ENCODE results near the gene SUPT4H1.

Gene SUPT4H1

DNA sequence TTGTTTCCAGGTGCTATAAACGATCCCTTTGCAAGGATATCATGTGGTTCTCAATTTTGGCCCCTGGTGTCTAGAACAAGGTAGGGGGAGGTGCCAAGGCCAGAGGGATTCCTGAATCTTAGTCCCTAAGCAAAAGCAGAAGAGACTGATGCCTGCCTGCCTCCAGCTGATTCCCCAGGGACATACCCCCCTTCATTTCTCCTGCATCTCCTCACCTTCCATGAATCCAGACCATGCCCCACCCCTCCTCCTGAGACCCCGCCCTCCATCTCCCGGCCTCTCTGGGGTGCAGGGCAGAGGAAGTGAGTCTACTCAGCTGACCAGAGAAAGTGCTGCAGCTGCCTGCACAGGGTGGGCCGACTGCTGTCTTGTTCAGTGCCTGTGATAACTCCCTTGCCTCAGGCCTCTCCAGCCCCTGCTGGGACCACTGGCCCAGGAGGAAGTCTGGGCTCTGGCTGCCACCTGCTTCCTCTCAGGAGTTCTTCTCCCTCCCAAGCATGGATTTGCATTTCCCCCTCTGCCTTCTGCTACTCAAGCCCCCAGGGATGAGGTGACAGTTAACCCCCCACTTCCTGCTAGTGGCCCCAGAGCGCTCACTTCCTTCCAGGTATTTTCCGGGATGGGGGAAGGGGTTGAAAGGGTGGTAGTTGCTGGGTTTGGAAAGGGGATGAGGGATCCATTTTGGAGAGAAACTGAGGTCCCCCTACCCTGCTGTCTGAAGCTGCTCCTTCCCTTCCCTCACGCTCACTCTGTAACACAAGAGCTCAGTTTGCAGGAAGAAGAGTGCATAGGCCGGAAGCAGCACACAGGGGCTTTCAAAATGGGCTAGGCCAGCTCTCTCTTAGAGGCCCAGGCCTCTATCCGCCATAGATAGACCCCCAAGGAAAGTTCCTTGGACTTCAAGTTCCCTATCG lies 12.9 kb downstream of the SUPT4H1 start:
- no peak for DNase-seq

DNA sequence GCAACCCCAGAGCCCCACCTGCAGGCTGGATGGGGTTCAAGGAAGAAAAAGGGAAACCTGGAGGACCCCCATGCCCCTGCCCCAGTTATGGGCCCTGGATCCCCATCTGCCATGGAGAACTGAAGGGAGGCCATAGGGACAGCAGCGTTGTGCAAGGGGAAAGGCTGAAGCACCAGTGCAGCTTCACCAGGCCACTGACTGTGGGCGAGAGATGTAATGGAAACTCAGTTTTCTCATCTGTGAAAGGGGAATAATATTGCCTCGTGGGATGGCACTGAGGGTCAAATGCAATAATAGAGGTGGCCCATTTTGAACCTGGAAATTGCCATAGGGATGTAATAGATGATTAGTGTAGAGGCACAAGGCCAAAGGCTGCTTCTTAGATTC lies 13.6 kb downstream of the SUPT4H1 start:
- DNase-seq, result no peak

DNA sequence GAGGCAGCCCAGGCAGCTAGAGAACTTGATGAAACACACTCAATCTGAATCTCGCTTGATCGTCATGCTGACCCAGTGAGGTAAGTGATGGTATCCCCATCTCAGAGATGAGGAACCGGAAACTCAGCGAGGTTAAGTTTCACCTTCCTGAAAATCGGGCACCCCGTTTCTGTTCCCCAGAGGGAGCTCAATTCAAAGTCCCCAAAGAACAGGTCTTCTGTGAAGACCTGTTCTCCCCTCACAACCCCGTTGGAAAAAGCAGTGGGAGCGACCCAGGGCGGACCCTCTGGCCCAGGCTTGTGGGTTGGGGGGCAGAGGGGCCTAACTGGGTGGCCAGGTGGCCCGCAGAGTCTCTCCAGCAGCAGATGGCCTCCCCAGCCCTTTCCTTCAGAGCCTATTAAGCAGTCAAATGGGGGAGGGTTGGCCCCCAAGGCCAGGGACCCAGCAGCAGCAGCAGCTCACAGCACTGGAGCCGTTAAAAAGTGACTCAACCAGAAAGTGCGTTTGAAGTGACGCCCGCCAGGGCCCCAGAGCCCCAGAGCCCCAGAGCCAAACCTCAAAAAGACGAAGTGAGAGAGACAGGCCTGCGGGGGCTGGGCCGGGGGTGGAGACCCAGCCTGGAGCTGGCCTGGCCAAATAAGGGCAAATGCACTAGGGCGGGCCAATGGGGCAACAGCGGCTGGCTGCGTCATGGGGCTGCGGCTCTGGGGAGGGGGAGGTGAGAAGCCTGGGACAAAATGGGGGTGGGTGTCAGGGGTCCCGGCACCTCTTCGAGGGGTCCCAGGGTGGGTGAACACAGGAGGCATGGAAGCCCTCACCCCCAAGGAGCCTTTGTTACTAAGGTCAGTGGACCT lies 14.2 kb downstream of the SUPT4H1 start:
- DNase-seq, result no peak

DNA sequence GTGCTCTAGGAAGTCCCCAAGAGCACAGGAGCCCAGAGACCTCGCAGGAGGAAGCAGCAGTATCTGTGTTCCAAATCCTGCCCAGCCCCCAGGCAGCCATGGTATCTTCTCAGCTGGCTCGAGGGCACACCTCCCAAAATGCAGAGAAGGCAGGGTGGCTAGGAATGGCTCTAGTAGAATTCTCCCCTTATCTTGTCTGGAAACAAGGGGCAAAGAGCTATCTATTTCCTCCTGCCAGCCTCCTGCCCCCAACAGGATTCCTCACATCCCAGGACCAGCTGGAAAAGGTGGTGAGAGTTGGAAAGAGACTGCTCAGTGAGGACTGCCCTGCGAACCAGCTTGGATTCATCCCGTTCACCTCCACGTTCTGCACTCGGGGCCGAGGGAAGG lies 14.8 kb downstream of the SUPT4H1 start:
- no peak for DNase-seq

GRCh38 chr17:58336456-58337209 lies 15.4 kb downstream of the SUPT4H1 start:
- DNase-seq, result no peak

- DNase-seq, result no peak
These were observed 16.1 kb downstream of the SUPT4H1 start for GRCh38 chr17:58335779-58336455.

DNA sequence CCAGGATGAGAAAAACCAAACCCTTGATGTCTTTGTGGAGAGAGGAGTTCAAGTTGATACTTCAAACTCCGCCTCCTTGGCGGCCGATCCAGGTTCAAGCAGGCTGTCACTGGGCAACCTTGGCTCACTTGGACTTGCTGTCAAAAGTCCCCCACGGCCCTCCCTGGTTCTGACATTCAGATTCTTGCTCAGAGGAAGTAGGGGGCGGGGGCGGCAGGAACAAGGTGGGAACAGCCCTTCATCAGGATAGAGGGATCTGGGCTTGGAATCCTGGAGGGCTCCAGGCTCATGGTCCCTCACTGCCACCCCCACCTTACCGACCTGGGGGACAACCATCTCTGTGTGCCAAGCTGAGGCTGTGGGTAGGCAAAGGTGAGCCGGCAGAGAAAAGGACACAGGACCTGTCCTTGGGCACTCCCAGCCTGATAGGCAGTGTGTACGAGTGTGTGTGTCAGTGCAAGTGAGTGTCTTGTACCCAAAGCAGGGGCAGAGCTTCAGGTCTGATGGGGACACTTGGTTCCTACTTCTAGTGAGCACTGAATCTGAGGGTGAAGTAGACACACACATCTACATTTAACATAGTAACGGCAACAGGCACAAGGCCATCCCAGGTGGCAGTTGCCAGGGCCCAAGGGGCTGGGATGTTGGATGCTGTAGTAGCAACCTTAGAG lies 16.8 kb downstream of the SUPT4H1 start:
- DNase-seq, result no peak

- DNase-seq, result no peak
These were observed 17.3 kb downstream of the SUPT4H1 start for GRCh38 chr17:58334661-58335060.

- no peak for DNase-seq
These were observed 17.7 kb downstream of the SUPT4H1 start for GRCh38 chr17:58334256-58334655.

DNA sequence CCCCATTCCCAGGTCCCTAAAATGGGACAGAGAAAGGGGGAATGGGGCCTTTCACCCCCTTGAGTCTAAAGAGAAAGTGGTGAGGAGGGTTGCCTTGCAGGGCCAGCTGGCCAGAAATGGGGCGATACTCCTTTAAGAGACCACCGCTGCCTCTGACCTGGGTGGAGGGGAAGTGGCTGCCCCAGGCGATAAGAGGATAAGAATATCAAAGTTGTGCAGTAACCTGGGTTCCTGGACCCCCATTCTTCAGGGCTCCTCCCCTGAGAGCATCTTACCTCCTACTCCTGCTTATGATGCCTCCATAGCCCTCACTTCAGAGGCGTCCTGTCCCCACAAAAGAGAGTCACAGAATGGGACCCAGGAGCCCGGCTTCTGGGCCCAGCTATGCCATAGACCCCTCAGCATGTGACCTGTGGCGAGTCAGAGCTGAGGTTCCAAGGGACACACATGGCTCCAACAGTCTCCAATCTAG lies 18.2 kb downstream of the SUPT4H1 start:
- DNase-seq, result no peak

DNA sequence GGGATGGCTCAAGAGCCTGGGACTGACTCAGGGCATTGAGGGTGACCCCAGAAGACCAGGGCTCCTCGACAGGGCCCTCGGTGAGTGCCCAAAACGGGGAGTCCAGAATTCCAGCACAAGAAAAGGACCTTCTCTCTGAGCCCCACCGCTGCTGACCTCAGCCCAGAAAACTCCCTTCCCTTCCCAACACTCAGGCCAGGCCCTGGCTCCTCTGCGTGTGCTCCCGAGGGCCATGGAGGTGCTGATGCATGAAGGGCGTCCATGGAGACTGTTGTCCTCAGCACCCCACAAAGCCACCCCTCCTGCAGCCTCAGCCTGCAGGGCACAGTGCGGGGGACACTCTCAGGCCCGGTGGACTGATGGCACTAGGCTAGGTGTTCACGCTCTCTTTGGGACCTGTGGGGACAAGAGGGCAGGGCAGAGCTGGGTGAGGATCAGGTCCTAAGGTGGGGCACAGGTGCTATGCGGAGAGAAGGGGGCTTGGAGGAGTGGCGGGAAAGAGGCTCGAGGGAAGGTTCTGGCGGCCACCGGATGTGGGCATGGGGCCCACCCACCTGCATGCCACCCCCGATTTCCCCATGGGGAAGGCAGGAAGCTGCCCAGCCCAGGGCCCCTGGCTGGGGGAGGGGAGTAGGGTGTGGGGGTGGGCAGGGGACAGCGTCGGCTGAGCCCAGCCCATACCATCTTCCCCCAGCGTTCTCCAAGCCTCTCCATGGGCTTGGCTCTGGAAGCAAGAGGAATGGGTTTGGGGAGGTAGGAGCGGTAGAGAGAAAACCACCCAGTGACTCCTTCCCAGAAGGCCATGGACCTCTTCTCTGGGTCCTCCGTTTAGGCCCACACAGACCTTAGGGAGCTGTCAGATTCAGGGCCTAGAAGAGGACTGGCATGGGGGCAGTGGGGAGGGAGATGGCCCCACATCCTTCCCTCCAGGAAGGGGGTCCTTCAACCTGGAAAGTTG lies 18.9 kb downstream of the SUPT4H1 start:
- no peak for DNase-seq

DNA sequence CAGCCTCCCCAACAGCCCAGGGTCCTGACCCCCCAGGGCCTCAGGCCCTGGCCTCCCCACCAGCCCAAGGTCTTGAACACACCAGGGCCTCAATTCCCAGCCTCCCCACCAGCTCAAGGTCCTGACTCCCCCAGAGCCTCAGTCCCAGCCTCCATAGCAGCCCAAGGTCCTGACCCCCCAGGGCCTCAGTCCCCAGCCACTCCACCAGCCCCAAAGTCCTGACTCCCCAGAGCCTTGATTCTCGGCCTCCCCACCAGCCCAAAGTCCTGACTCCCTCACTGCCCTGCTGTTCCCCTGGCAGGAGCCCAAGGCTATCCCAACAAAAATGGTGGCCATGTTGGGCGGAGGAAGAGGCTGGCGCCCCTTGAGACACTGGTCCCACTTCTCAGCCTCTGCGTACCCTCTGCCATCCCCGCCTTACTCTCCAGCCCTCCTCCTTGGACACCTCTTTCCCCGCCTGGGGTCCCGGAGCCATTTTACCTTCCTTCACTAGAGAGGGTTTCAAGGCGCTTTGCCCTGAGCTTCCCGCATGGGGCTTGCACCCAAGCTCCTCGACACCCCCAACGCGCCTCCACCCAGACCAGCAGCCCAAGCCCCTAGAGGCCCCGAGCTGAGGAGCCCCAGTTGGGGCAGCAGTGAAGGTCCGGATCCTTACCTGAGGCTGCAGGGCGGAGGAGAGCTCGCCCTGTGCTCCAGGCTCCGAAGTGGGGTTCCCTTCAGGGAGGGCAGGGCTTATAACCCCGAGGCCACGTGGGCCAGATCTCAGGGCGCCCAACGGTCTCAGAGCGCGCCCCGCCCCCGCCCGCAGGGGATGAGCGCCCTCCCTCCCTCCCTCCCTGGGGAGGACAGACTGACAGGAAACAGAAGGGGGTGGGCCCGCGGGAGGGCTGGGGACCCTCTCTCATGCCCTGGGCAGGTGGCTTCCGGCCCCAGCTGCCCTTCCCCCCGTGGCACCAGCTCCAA lies 19.9 kb downstream of the SUPT4H1 start:
- no peak for DNase-seq

- no peak for DNase-seq
These were observed 20.8 kb downstream of the SUPT4H1 start for GRCh38 chr17:58330997-58331814.

- DNase-seq, result no peak
These were observed 21.4 kb downstream of the SUPT4H1 start for GRCh38 chr17:58330538-58330996.

- no peak for DNase-seq
These were observed 22.0 kb downstream of the SUPT4H1 start for GRCh38 chr17:58329810-58330537.

DNA sequence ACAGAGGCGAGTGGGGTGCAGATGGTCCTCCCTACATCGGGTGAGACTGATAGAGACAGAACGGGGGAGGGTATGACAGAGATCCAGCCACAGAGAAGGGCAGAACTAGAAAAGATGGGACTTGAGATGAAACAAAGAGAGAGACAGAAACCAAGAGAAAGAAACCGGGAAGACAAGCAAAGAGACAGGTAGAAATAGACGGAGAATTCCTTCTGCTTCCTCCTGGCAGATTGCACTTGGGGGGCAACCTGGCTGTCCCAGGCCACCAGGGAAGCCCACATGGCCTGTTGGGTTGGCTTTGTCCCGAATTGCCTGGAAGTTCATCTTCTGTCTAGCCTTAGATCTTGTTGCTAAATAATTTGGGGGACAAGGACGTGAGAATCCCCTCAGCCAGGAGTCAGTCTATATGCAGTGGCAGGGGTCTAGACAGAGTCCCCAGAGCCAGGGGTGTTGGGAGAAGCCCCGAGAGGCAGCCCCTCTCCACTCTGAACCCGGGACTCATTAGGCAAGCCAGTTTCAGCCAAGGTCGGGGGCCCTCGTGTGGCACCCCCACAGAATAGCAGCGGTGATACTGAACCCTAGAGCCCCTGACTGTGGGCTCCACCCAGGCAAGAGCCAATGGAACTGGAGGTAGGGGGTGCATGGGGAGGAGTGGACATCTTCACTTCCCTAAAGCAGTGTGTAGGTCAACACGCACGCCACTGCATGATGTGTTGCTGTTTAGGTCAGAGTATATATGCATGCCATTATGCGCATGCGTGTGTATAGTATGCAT lies 22.8 kb downstream of the SUPT4H1 start:
- DNase-seq, result no peak
